Activated B cell treated with CpG ODN at 0.5 μM for 24 hours (primary cell): ENCODE measurements around the gene BST1. TPM values are rescaled to one million over a fixed set of nuclear protein-coding genes. Genes with fewer than 3 reads are reported as not detected.
A peak's percentile ranks its signal among the peaks of the same experiment; 100 is the strongest.

Experiments used
- ATAC-seq: fragments of 200-7000 bp; cut with Tn5 transposase; one replicate; pipeline ENCODE4 v1.10.0; 2021; ENCODE audit warnings: low read depth, mild to moderate bottlenecking, moderate library complexity
- CTCF ChIA-PET: fragments of 350-600 bp; sonication (Branson Sonifier 250); formaldehyde crosslinking; loops from one replicate; lab custom pipeline; 2021; ENCODE audit warnings: antibody characterized with exemption; lab: Charles Lee
- POLR2A ChIA-PET: fragments of 350-600 bp; sonication (Branson Sonifier 250); formaldehyde crosslinking; loops from one replicate; lab custom pipeline; 2021; ENCODE audit warnings: antibody characterized with exemption; lab: Charles Lee
- DNase-seq: peaks from one replicate; pipeline ENCODE4 v3.0.0; 2022
- H3K27ac Mint-ChIP-seq: one replicate; pipeline ENCODE4 v1.8.0; 2020; ENCODE audit warnings: mixed read lengths
- H3K27me3 Mint-ChIP-seq: one replicate; pipeline ENCODE4 v1.8.0; 2021; ENCODE audit warnings: mixed read lengths
- H3K36me3 Mint-ChIP-seq: one replicate; pipeline ENCODE4 v1.8.0; 2021; ENCODE audit warnings: low read depth, mixed read lengths
- H3K4me1 Mint-ChIP-seq: one replicate; pipeline ENCODE4 v1.8.0; 2021; ENCODE audit warnings: mixed read lengths
- H3K4me3 Mint-ChIP-seq: one replicate; pipeline ENCODE4 v1.8.0; 2020; ENCODE audit warnings: mild to moderate bottlenecking, mixed read lengths
- H3K9me3 Mint-ChIP-seq: one replicate; pipeline ENCODE4 v1.8.0; 2020; ENCODE audit warnings: mixed read lengths
- intact Hi-C: fragments of 100-400 bp; cut with micrococcal nuclease; formaldehyde crosslinking; loops from one replicate; pipeline ENCODE4 v1.15.1; 2024
- total RNA-seq: library from RNA; stranded (reverse); gene quantifications from 2 replicates; pipeline ENCODE4 v1.2.3, GENCODE V29; 2022
- TF ChIP-seq, protein P1 (sequence below): fragments of 200-600 bp; IDR thresholded peaks from one replicate; pipeline ENCODE4 v1.8.0; 2022; ENCODE audit warnings: antibody characterized with exemption, mild to moderate bottlenecking

The BST1 gene
- total RNA-seq, 1 donor from 2014 or later: 0.49 TPM

DNA sequence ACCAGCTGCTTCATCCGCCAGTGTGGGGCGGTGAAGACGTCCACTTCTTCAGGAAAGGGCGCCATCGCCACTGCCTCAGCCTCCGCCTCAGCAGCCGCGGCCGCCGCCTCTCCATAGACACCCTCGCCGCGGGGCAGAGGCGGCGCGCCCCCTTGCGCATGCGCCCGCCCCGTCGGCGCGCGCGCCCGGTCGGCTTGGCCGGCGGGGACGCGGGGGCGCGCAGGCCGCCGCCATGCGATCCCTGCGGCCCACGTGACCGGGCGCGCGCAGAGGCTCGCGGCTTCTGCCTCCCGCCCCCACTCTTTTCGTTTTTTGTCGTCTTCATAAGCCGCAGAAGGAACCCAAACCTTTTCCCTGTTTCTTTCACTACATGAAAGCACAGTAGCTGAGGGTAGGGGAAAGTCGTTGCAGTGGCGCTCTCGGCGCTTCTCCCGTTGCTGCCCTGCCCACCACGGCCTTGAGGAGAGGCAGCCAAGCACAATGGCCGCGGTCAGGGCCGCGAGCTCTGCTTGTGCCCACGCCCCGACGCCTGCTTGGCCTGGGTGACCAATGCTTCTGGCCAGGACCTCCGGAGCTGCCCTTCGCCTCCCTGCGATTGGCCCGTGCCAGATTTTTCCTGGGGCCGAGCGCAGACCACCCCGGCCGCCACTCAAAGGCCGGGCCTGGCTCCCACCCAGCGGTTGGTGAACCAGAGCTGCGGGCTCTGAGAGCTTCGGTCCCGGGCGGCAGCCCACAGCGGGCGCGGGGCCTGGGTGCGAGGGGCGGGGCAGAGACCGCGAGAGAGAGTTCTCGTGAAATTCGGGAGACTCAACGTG lies 47.4 kb upstream of the BST1 start, which contains the start of gene FBXL5:
Gene FBXL5, minus strand, starts transcription at position 135 of the 815 bp plus-strand sequence. Its CDS starts 70 bp downstream, at position 65.
- CTCF ChIA-PET: no interaction called here
- peaks cover 42% of the 10 kb centered on the region for H3K4me1 Mint-ChIP-seq
- intact Hi-C loops: loop anchor here (1.0 to 10.0 kb wide), 4 partner anchors 26 to 1999 kb away; partner anchors contain the start of genes CPEB2 and FAM200B

DNA sequence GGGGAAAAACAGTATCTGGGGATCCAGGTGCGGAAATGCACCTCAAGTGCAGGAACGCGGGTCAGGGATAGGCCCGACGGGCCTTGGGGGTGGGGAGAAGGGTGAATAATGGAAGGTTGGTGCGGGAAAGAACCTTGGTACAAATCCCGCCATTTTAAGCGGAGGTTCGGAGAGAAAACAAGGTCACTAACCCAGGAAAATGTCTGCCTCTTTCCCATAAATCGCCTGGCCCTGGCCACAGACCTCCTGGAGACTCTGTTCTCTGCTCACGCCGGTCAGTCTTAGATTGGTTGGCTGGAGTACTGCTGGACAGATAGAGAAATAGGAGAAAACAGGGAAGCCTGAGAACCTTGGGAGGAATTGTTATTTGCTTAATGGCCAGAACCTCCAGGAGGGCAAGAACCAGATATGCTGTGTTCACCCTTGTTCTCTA lies 46.8 kb upstream of the BST1 start:
- H3K4me1 Mint-ChIP-seq: peaks cover 39% of the 10 kb centered on the region
- ChIA-PET CTCF (no interaction called here), POLR2A (interaction anchor here (1.2 to 3.1 kb wide), 4 partner anchors 8 to 652 kb away, joined by 3 to 14 read pairs (median 9); partner anchors contain the start of genes CPEB2 and FAM200B)
- TF ChIP-seq, protein P1, sequence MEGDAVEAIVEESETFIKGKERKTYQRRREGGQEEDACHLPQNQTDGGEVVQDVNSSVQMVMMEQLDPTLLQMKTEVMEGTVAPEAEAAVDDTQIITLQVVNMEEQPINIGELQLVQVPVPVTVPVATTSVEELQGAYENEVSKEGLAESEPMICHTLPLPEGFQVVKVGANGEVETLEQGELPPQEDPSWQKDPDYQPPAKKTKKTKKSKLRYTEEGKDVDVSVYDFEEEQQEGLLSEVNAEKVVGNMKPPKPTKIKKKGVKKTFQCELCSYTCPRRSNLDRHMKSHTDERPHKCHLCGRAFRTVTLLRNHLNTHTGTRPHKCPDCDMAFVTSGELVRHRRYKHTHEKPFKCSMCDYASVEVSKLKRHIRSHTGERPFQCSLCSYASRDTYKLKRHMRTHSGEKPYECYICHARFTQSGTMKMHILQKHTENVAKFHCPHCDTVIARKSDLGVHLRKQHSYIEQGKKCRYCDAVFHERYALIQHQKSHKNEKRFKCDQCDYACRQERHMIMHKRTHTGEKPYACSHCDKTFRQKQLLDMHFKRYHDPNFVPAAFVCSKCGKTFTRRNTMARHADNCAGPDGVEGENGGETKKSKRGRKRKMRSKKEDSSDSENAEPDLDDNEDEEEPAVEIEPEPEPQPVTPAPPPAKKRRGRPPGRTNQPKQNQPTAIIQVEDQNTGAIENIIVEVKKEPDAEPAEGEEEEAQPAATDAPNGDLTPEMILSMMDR: no peak
- intact Hi-C loops: loop anchor here (10.0 kb wide), 1 partner anchor 781 kb away; no protein-coding TSS in a partner anchor
- H3K27ac Mint-ChIP-seq: peak overlapping the region; percentile 97
- H3K9me3 Mint-ChIP-seq: no peaks in the 10 kb centered on the region
- no peak for ATAC-seq
- no peak for DNase-seq
- peaks cover 5% of the 10 kb centered on the region for H3K36me3 Mint-ChIP-seq
- no peaks in the 10 kb centered on the region for H3K27me3 Mint-ChIP-seq
- H3K4me3 Mint-ChIP-seq: peak overlapping the region; percentile 93

More for the DNA sequence above, 47.4 kb upstream of the BST1 start, which contains the start of gene FBXL5:
- Mint-ChIP-seq H3K27me3 (no peaks in the 10 kb centered on the region), H3K27ac (peak within 1 kb of the TSS; percentile 97), H3K36me3 (peaks cover 5% of the 10 kb centered on the region), H3K9me3 (no peaks in the 10 kb centered on the region), H3K4me3 (peak within 1 kb of the TSS; percentile 95)
- POLR2A ChIA-PET: interaction anchor here (0.8 to 3.1 kb wide), 6 partner anchors 9 to 654 kb away, joined by 3 to 14 read pairs (median 6); partner anchors contain the start of genes CPEB2 and FAM200B
- TF ChIP-seq, protein P1: no peak
- DNase-seq (peak; percentile 89), ATAC-seq (peak; percentile 82)

DNA sequence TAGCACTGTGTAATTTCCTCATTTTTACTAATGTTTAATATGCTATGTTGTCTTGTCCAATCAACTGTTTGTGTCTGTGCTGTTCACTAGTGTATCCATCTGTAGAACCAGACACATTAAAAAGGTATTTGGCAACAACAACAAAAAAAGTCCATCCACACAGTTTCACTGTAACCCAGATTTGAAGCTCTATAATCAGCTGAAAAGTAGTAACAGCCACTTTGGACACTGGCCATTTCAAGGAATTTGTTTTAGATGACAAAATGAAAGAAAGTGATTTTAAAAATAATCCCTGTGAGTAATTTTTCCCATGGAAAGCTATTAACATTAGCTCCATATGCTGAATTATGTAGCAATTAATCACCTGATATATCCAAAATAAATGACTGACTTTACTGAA lies 45.5 kb upstream of the BST1 start:
- Mint-ChIP-seq H3K27me3 (no peaks in the 10 kb centered on the region), H3K9me3 (no peaks in the 10 kb centered on the region), H3K4me3 (no peak overlapping the region), H3K4me1 (peaks cover 28% of the 10 kb centered on the region), H3K27ac (no peak overlapping the region), H3K36me3 (peaks cover 5% of the 10 kb centered on the region)
- CTCF ChIA-PET: interaction anchor here (0.7 kb wide), 1 partner anchor 148 kb away, joined by 3 read pairs; no protein-coding TSS in a partner anchor
- DNase-seq: no peak
- POLR2A ChIA-PET: interaction anchor here (1.5 kb wide), 1 partner anchor 24 kb away, joined by 4 read pairs; the partner anchor contains the start of gene FAM200B
- intact Hi-C loops: loop anchor here (10.0 kb wide), 1 partner anchor 783 kb away; no protein-coding TSS in a partner anchor
- TF ChIP-seq, protein P1: no peak
- no peak for ATAC-seq

DNA sequence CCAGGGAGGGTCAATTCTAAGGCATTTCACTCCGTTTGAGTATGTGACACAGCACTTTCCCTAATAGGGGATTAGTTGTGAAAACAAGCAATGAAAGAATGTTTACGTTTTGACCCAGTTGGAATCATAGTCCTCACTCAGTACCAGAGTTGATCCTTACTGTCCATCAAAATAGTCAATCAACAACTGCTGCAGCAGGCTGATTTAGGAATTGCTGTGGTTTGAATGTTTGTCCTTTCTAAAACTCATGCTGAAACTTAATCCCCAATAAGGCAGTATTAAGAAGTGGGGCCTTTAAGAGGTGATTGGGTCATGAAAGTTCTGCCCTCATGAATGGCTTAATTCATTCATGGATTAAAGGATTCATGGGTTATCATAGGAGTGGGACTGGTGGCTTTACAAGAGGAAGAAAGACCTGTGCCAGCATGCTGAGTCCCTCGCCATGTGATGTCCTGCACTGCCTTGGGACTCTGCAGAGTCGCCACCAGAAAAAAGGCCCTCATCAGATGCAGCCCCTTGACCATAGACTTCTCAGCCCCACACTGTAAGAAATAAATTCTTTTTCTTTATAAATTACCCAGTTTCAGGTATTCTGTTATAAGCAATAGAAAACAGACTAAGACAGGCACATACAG lies 44.6 kb upstream of the BST1 start:
- intact Hi-C loops: loop anchor here (1.0 to 10.0 kb wide), 2 partner anchors 10 to 783 kb away; no protein-coding TSS in a partner anchor
- TF ChIP-seq, protein P1: no peak
- Mint-ChIP-seq H3K4me1 (peaks cover 20% of the 10 kb centered on the region), H3K27ac (no peak overlapping the region), H3K27me3 (no peaks in the 10 kb centered on the region), H3K9me3 (no peaks in the 10 kb centered on the region), H3K4me3 (no peak overlapping the region), H3K36me3 (peaks cover 5% of the 10 kb centered on the region)
- ATAC-seq (no peak), DNase-seq (no peak)
- POLR2A ChIA-PET: interaction anchor here (1.5 kb wide), 1 partner anchor 23 kb away, joined by 4 read pairs; the partner anchor contains the start of gene FAM200B
- CTCF ChIA-PET: no interaction called here
